Upper lobe of right lung (tissue), 1 donor: ENCODE data around the gene KCNMA1. TPM values are rescaled to one million over a fixed set of nuclear protein-coding genes. Genes with fewer than 3 reads are reported as not detected.
A peak's percentile ranks its signal among the peaks of the same experiment; 100 is the strongest.

Source experiments
- ATAC-seq: fragments of 200-7000 bp; cut with Tn5 transposase; one replicate; pipeline ENCODE4 v1.9.1; 2020; ENCODE audit warnings: mild to moderate bottlenecking, moderate library complexity
- DNase-seq: peaks from one replicate; pipeline ENCODE4 v3.0.0-alpha.2; 2020
- H3K27ac ChIP-seq: fragments of 200-600 bp; one replicate; pipeline ENCODE4 v1.8.0; 2022
- H3K27me3 ChIP-seq: fragments of 200-600 bp; one replicate; pipeline ENCODE4 v1.8.0; 2022; ENCODE audit warnings: mild to moderate bottlenecking
- H3K36me3 ChIP-seq: fragments of 200-600 bp; one replicate; pipeline ENCODE4 v1.8.0; 2022
- H3K4me1 ChIP-seq: fragments of 200-600 bp; one replicate; pipeline ENCODE4 v1.8.0; 2022
- H3K4me3 ChIP-seq: fragments of 200-600 bp; one replicate; pipeline ENCODE4 v1.8.0; 2022; ENCODE audit warnings: mild to moderate bottlenecking
- H3K9me3 ChIP-seq: fragments of 200-600 bp; one replicate; pipeline ENCODE4 v1.8.0; 2022
- intact Hi-C: fragments of 100-400 bp; cut with DNase I; formaldehyde crosslinking; loops from one replicate; pipeline ENCODE4 v1.11.0; 2022
- total RNA-seq: library from RNA; stranded (reverse); fragmentation: NEBNext Ultra II Directional; extraction: Animal tissue kit (Norgen Biotek cat#: 25700); gene quantifications from one replicate; pipeline ENCODE4 v1.2.1, GENCODE V29; 2021
- TF ChIP-seq, protein P1 (sequence below): fragments of 200-600 bp; IDR thresholded peaks from one replicate; pipeline ENCODE4 v1.8.0; 2022; ENCODE audit warnings: antibody characterized with exemption
- donor health status: DM: no; HTN: yes; CAD: no; lungs with severe emphysema.

Gene KCNMA1
- total RNA-seq, 1 donor from 2014 or later, result 26.3 TPM

- Histone ChIP-seq H3K4me3 (no peak overlapping the region), H3K27ac (no peak overlapping the region), H3K4me1 (no peaks in the 10 kb centered on the region), H3K9me3 (no peaks in the 10 kb centered on the region), H3K36me3 (no peaks in the 10 kb centered on the region), H3K27me3 (no peaks in the 10 kb centered on the region)
- DNase-seq (no peak), ATAC-seq (no peak)
- TF ChIP-seq, protein P1, sequence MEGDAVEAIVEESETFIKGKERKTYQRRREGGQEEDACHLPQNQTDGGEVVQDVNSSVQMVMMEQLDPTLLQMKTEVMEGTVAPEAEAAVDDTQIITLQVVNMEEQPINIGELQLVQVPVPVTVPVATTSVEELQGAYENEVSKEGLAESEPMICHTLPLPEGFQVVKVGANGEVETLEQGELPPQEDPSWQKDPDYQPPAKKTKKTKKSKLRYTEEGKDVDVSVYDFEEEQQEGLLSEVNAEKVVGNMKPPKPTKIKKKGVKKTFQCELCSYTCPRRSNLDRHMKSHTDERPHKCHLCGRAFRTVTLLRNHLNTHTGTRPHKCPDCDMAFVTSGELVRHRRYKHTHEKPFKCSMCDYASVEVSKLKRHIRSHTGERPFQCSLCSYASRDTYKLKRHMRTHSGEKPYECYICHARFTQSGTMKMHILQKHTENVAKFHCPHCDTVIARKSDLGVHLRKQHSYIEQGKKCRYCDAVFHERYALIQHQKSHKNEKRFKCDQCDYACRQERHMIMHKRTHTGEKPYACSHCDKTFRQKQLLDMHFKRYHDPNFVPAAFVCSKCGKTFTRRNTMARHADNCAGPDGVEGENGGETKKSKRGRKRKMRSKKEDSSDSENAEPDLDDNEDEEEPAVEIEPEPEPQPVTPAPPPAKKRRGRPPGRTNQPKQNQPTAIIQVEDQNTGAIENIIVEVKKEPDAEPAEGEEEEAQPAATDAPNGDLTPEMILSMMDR, result no peak
- intact Hi-C loops, result no loop called here
Measured at GRCh38 chr10:77293347-77293746, 344.3 kb downstream of the KCNMA1 start.

DNA sequence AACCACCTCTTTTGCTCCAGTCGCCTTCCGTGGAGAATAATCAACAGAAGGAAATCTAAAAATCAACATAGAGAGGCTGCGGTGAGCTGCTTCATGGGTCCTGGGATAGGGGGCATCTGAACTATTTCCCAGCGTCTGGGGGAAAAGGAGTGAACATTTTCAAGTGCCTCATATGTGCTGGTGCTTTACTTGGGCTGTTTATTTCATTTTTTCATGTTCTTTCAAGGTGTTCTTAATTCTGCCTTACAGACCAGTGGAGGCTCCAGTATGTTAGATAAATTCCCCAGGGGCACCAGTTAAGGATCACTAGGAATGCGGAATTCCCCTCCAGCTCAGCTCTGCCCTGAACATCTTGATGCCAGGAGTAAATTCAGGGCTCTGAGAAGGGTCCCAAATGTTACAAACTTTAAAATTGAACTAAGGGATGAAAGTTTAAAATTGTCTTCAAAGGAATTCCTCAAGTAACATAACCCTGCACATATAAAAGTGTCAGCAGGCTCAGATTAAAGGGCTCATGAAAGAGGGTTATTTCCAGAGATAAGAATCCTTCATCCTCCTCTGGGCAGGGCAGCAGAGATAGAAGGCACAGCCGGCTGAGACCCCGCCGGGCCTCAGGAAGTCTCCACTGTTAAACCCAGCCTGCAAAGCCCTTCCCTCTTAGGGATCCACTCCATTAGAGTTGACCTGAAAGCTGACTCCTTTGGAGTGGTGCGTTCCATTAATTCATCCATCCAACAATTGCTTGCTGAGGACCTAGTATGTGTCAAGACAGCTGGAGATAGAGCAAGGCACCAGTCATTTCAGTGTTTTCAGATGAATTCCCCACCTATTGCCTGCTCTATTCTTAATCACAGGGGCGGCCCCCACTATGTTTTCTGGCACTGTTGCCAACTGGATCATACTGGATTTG lies 345.8 kb downstream of the KCNMA1 start:
- H3K4me3 ChIP-seq, result no peak overlapping the region
- H3K9me3 ChIP-seq, result no peaks in the 10 kb centered on the region
- DNase-seq (no peak), ATAC-seq (no peak)
- no peaks in the 10 kb centered on the region for H3K36me3 ChIP-seq
- no peaks in the 10 kb centered on the region for H3K4me1 ChIP-seq
- no peak overlapping the region for H3K27ac ChIP-seq
- intact Hi-C loops, result no loop called here
- TF ChIP-seq, protein P1, result no peak
- no peaks in the 10 kb centered on the region for H3K27me3 ChIP-seq

DNA sequence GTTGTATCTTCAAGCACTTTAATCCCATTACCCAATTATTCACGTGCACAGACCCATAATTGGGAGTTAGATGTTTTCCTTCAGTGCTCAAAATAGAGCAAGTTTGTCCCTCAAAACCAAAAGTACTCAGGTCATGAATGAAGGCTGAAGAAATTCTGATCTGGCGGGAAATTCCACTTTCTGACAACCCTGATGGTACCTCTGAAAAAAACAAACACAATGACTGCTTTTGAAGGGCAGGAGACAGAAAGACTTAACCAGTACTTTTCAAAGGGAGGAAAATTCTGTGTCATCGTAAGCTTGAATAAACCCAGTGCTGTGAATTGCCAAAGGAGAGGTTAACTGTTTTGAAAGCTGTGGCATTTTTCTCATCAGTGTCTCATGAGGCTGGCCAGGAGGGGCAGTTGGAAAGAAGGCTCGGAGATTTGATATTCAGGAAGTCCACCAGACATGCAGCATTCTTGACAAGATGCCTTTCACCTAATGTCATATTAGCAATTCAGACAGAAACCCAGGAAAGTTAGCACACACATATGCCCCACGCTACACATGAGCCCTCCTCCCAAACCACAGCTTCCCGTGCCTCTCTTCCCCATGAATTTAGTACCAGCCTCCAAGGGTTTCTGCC lies 347.0 kb downstream of the KCNMA1 start:
- no peak for DNase-seq
- no peaks in the 10 kb centered on the region for H3K4me1 ChIP-seq
- H3K27me3 ChIP-seq, result no peaks in the 10 kb centered on the region
- no peaks in the 10 kb centered on the region for H3K9me3 ChIP-seq
- intact Hi-C loops, result no loop called here
- TF ChIP-seq, protein P1, result no peak
- no peaks in the 10 kb centered on the region for H3K36me3 ChIP-seq
- H3K27ac ChIP-seq, result no peak overlapping the region
- peak; percentile 83 for ATAC-seq
- no peak overlapping the region for H3K4me3 ChIP-seq

GRCh38 chr10:77289790-77290189 lies 347.8 kb downstream of the KCNMA1 start:
- no peaks in the 10 kb centered on the region for H3K4me1 ChIP-seq
- H3K27me3 ChIP-seq, result no peaks in the 10 kb centered on the region
- intact Hi-C loops, result no loop called here
- H3K4me3 ChIP-seq, result no peak overlapping the region
- DNase-seq (no peak), ATAC-seq (no peak)
- TF ChIP-seq, protein P1, result no peak
- H3K27ac ChIP-seq, result no peak overlapping the region
- H3K36me3 ChIP-seq, result no peaks in the 10 kb centered on the region
- H3K9me3 ChIP-seq, result no peaks in the 10 kb centered on the region

- no peak overlapping the region for H3K27ac ChIP-seq
- DNase-seq (no peak), ATAC-seq (no peak)
- H3K4me1 ChIP-seq, result no peaks in the 10 kb centered on the region
- H3K27me3 ChIP-seq, result no peaks in the 10 kb centered on the region
- intact Hi-C loops, result no loop called here
- TF ChIP-seq, protein P1, result no peak
- H3K4me3 ChIP-seq, result no peak overlapping the region
- no peaks in the 10 kb centered on the region for H3K9me3 ChIP-seq
- H3K36me3 ChIP-seq, result no peaks in the 10 kb centered on the region
Measured at GRCh38 chr10:77289027-77289501, 348.5 kb downstream of the KCNMA1 start.
